Right renal cortex interstitium (tissue), 3 donors: ENCODE data around the gene PDGFRA. TPM values are rescaled to one million over a fixed set of nuclear protein-coding genes. Genes with fewer than 3 reads are reported as not detected.
"Not testable (repeated sequence)": the region's sequence is repeated elsewhere in the genome, so short reads cannot be mapped to it uniquely, and the experiment has no call there.

Experiments used
- DNase-seq, 3 donors: peaks; one replicate each; pipeline ENCODE4 v3.0.0-alpha.2; 2013; ENCODE audit warnings: low read depth in 3 of 3, low spot score in 2 of 3
- polyA plus RNA-seq, 3 donors: library from polyadenylated mRNA; unstranded; fragments of 120-200 nt; gene quantifications; one replicate each; pipeline ENCODE4 v1.2.1, GENCODE V29; 2013; ENCODE audit not compliant: insufficient read length in 3 of 3

The PDGFRA gene
- polyA plus RNA-seq, 3 donors: 170 to 192 (median 184) TPM

DNA sequence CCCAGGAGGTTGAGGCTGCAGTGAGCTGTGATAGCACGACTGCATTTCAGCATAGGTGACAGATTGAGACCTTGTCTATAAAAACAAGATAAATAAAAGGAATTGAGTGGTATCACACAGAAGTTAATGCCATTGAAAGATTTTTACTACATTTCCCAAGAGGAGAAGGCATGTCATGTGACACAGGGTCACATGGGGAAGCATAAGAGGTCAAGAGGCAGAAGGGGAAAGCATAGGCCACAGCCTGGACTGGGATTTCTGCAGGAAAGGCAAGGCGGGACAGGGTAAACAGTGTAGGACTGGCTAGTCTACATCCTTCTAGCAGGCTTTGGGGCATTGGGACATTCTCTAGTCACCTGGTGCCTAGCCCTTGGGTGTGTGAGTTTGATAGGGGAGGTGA, 88.6 kb downstream of the PDGFRA start:
- DNase-seq: no peak

DNA sequence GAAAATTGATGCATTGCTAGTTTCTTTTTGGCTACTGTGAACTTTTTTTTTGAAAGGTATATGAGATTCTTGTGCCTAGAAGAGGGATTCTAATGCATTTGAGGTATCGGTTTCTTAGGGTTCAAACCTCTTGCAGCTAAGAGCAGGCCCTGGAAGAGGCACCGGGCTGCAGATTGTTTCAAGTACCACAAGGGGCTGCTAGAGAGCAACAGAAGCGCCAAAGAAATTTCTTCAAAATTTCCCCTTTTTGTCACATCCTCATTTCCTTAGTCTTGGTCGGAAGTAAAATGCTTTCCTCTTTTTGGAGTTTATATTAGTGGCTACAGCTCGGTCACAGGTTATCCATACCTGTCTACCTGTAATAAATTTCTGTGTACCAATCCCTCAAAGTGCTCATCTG, 89.8 kb downstream of the PDGFRA start:
- no peak for DNase-seq

DNA sequence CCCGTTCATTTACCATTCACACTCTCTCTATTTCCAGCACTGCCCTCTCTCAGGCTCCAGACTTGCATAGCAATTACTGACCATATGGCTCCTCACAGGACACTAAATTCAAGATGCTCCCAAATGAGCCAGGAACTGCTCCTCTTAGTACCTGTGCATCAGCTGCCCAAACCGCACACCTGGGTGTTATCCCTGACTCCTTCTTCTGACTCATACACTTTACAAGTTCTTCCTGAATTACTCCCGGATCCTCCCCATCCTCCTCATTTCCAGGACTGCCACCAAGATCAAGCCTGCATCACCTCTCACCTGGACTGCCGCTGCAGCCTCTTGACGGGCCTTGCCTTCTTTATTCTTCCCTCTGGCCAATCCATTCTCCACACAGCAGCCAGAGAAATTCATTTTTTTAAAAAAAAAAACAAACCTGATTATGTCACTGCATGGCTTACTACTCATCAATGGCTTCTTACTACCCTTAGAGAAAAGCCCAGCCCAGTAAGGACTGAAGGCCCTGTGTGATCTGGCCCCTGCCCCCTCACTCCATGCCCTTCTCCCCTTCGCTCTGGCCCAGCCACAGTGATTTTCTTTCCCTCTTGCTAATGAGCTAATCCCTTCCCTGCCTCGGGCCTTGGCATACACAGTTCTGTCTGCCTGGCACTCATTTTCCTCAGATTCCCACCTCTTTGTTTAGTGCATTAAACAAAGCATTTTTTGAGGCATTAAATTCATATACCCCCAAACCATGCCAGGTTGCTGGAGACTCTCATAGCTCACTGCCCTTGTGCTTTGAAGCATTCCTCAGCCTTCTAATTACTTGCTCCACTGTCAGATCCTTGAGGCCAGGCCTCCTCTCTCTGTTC, 92.0 kb downstream of the PDGFRA start:
- no peak for DNase-seq

DNA sequence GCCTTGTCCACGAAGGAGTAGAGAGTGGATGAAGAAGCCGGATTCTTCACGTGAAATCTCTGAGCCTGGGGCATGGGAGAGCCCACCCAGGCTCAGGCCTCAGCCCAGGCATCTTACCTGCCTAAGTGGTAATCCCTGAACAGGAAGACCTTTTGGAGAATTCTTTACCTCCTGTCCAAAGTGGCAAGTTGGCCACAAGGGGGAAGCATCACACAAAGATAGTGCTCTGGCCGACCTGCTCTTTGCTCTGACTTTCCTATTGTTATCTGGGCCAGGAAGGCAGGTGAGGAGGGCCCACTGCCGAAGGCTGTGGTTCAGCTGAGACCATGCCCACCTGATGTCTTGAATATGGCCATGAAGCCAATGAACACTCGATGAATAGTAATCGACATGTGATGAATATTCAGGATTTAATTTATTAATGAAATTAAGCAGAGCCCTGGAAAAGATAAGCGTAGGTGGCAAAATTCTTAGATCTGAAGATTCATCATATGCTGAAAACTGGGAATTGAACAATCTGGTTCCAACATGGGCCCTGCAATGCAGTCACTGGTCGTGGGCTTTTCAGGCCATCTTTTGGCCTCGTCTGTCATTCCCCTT, 93.8 kb downstream of the PDGFRA start:
- peak; percentile 31 to 43 (median 41) for DNase-seq

DNA sequence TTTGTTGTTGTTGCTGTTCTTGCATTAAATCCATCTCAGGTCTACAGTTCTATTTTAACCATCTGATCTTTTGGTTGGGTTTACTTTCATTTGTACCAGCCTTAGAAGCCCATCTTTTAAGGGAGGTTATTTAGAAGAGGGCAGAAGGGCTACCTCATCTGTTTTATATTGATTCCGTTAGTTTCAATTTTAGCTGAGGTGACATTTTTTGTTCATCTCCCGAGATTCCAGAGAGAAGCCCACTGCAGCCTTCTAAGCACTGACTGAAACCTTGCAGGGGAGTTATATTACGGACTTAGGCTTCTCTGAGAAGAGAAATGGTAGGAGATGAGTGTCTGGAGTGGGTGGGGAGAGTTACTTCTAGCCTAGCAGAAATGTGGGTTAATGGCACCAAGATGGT, 101.8 kb downstream of the PDGFRA start:
- no peak for DNase-seq

DNA sequence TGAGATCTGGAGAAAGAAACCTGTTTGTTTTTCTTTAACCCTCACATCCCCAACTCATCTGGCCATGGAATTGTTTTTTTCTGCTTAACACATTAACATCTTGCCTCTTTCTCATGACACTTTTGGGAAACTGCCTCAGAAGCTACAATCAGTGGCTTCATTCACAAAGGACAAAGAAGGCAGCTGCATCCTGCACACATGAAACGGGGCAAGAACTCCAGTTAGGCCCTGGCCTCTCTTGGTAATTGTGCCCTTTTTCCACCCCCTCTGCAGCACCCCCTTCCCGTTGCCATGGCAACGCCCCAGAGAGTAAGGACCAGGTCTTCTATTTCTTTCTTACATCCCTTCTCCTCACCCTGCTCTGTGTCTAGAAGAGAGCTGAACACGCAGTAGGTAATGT, 103.4 kb downstream of the PDGFRA start:
- DNase-seq: no peak

DNA sequence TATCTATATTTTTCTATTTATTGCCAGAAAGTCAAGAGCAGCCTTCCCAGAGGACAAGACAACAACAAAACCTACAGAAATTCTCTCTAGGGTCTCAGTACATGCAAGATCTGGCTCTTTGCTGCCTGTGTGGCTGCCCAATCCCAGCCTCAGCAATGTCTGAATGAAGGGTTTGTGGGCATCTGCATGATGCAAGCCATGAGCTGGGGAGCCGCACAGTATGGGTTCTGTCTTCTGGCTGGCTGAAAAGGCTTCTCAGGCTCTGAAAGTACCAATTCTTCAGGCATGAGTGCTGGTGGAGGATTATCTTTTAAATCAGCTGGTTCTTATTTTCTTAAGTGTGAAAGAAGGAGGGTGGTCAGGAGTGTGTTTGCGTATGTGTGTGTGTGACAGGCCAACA, 104.6 kb downstream of the PDGFRA start:
- no peak for DNase-seq

DNA sequence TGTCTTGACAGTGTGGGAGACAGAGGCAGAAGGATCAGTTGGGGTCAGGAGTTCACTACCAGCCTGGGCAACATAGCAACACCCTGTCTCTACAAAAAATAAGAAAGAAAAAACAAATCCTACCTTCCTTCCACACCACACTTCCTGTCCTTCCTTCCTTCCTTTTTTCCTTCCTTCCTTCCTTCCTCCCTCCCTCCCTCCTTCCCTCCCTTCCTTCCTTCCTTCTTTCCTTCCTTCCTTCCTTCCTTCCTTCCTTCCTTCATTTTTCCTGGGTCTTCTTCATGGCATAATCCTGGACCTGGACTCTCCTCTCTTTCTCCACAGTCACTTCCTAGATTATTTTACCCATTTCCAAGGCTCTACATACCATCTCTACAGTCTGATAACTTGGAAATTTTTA, 105.7 kb downstream of the PDGFRA start:
- DNase-seq: not testable (repeated sequence)

DNA sequence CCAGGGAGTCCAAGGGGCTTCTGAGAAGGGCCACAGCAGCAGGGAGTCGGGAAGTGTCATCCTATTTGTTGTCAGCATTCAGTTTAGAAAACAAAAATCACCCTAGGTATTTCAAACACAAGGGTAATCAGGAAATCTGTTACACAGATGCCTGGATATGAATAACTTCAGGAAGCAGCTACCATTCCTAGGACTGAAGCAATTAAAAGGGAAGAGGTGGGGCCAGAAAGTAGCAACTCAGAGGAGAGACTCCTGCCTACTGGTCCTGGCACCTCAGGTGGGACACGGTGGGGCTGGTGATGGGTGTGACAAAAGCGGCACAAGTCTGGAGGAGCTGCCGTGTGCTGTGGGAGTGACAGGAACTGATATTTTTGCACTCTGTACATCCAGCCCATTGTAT, 107.9 kb downstream of the PDGFRA start:
- DNase-seq: no peak

DNA sequence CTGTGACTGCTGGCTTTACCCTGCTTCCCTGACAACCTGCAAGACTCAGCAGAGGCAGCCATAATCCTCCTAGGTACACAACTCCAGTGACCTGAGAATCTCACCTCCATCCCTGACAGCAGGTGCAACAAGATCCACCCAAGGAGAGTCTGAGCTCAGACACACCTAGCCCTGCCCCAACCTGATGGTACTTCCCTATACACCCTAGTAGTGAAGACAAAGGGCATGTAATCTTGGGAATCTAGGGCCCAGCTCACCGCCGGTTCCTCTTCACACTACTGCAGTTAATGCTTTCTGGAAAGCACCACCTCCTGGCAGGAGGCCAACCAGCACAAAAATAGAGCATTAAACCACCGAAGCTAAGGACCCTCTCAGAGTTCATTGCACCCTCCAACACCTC, 113.0 kb downstream of the PDGFRA start:
- not testable (repeated sequence) for DNase-seq

Other genes with a start within 250 kb of the PDGFRA start
- 10 to 100 TPM; 35.0 to 39.6 (median 39.3) TPM for gene CHIC2, start 164.7 kb upstream of the PDGFRA start, polyA plus RNA-seq
- gene GSX2, start 129.1 kb upstream of the PDGFRA start, polyA plus RNA-seq: not detected